AG09319 (cell line): Measurements from ENCODE around the gene KCNG2.

Source experiments
- DNase-seq: peaks from one replicate; pipeline ENCODE4 v3.0.0-alpha.2; 2010; ENCODE audit warnings: low read depth; ENCODE audit errors: extremely low read depth
- TF ChIP-seq, protein P1 (sequence below): IDR thresholded peaks from 2 replicates; pipeline ENCODE4 v1.5.1; 2011; ENCODE audit warnings: low read depth, mild to moderate bottlenecking, inconsistent platforms, low read length, moderate library complexity

KCNG2 gene

DNA sequence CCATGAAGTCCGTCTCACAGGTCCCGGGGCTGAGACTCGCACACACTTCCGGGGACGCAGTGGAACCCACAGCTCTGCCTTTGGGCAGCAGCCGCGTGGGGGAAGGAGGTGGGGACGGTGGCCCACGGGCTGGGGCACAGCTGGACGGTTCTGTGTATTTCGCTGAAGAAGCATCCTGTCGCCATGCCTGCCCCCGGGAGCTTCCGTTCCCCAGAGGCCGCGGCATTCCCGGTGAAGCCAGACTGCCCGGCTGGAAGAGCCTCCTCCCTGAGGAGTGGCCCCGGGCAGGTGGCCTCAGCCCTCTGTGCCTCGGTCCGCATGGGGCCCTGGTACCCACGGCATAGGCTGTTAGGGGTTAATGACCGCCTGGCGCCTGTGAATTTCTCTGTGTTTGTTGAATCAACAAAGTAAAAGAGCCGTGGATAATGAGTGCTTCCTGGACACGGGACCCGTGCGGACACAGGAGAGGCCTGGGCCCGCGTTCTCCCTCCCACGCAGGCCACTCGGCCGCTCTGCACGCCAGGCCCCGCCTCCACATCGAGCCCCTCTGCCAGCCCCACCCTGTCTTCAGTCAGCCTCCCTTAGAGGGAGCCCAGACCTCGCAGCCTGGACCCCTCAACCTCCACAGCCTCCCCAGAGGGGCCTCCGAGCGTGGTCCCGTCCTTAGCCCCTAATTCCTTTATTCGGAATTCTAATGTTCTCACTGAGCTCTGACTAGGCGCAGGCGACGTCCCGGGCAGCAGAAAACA, 51.0 kb downstream of the KCNG2 start:
- TF ChIP-seq, protein P1, sequence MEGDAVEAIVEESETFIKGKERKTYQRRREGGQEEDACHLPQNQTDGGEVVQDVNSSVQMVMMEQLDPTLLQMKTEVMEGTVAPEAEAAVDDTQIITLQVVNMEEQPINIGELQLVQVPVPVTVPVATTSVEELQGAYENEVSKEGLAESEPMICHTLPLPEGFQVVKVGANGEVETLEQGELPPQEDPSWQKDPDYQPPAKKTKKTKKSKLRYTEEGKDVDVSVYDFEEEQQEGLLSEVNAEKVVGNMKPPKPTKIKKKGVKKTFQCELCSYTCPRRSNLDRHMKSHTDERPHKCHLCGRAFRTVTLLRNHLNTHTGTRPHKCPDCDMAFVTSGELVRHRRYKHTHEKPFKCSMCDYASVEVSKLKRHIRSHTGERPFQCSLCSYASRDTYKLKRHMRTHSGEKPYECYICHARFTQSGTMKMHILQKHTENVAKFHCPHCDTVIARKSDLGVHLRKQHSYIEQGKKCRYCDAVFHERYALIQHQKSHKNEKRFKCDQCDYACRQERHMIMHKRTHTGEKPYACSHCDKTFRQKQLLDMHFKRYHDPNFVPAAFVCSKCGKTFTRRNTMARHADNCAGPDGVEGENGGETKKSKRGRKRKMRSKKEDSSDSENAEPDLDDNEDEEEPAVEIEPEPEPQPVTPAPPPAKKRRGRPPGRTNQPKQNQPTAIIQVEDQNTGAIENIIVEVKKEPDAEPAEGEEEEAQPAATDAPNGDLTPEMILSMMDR = no peak
- no peak for DNase-seq

DNA sequence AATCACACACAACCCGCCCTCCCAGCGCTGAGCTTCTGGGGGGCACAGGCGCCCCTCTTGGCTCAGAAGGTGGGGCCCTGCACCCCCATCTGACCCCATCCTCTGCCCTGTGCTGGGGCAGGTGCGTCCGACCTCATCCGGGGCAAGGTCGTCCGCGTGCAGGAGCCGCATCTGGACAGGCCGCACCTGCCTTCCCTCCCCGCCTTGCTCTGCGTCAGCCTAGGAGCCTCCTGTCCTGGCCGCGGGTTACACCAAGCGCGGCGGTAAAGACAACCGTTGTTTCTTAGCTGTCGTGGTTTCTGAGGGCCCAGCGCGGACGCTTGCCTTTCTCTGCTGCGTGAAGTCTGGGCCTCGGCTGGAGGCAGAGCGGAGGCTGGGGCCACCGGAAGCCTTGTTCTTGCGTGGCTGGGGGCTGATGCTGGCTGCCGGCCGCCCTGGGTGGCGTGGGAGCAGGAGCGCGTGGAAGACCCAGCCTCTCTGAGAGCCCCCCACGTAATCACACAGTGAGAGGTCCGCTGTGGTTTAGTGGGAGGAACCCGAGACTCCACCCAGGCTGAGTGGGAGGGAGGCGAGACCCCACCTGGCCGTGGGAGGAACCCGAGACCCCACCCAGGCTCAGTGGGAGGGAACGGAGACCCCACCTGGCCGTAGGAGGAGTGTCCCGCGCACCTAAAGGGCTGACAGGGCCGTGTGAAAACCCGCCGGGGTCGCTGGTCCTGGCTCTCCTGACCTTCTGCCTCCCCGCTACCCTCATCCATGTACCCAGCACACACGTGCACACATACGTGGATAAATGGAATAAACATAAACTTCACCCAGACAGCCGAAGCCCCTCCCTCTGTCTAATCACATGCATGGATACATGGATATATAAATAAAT, 51.8 kb downstream of the KCNG2 start:
- TF ChIP-seq, protein P1 = no peak
- DNase-seq = no peak

DNA sequence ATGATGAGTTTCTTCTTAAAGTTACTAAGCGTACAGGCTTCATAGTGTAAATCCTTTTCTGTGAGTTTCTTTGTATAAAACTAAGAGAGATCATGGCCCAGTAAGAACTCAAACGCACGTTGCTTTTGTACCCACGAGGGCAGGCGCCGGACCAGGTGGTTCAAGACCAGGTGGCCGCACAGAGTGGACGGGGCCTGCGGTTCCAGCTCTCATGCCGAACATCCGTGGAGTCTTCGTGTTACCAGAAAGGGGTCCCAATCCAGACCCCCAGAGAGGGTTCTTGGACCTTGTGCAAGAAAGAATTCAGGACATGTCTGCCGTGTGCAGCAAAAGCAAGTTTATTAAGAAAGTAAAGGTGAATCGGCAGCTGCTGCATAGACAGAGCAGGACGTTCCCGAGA, 53.0 kb downstream of the KCNG2 start:
- TF ChIP-seq, protein P1 = no peak
- DNase-seq = no peak

DNA sequence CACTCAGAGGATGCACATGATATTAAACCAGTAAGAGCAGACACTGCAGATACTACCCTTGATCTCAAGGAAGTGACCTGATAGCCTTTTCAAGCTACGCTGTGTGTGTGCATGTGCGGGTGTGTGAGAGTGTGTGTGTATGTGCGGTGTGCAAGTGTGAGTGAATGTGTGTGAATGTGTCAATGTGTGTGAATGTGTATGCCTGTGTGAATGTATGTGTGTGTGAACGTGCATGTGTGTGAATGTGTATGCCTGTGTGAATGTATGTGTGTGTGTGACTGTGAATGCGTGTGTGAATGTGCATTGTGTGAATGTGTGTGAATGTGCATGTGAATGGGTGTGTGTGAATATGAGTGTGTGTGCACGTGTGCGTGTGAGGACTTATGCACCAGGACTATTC, 53.8 kb downstream of the KCNG2 start:
- DNase-seq = no peak
- TF ChIP-seq, protein P1 = no peak

DNA sequence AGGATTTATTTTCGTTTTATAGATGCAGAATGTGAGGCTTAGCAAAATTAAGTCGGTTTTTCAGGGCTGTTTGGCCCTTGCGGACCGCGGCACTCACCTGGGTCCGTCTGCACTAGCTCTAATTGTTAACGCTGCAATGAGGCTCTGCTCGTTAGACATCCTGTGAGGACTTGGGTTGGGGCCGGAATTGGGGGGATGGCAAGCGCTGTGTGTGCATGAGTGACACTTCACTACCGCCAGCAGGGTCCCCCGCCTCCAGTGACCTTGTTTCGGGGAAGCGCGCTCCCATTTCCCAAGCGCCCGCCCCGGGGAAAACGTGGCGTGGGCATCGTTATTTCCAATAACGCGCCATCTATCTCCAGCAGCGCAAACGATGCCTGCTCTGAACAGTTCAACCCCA, 54.2 kb downstream of the KCNG2 start:
- TF ChIP-seq, protein P1 = no peak

DNA sequence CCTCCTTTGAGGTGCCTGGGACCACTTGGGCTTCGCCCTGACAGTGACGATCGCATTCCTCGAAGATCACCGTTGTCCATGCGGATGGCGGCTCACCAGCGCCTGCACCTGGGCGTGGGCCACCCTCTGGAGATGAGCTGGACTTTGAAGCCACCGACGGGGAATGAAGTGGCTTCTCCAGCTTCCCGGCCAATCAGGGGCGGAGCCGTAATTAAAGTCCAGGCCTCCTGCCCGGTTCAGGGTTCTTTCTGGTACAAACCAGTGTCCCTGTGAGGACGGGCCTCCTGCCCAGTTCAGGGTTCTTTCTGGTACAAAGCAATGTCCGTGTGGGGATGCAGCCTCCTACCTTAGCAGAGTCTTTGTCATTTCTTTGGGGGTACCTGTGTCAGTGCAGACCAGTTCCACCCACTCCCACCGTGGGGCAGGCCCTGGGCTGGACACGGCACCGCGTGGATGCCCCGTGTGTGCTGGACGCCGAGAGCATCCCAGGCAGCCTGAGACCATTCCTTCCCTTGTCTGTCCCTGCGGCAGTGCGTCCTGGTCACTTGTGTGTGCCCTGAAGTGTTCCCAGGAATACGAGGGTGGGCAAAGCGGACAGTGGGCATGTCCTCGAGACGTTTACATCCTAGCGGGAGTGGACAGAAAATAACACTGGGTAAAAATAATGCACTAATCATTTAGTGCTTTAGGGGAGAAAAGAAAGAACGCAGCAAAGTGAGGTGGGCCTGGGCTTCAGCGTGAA, 55.0 kb downstream of the KCNG2 start:
- no peak for DNase-seq
- TF ChIP-seq, protein P1 = no peak

More for the DNA sequence above, 54.2 kb downstream of the KCNG2 start:
- no peak for DNase-seq
